Measurements from ENCODE around the gene SLC27A2. TPM values are rescaled to one million over a fixed set of nuclear protein-coding genes. Genes with fewer than 3 reads are reported as not detected.

Gene SLC27A2
- total RNA-seq, 4 donors from 2014 or later: 0.44 to 10.9 (median 1.7) TPM

GRCh38 chr15:50231761-50232160 is 49.8 kb downstream of the SLC27A2 start:
- no peak for TF ChIP-seq CTCF (IDR thresholded peaks at IDR 0.05; ENCODE audit: low read depth)

GRCh38 chr15:50232791-50233190 is 50.8 kb downstream of the SLC27A2 start:
- TF ChIP-seq CTCF (IDR thresholded peaks at IDR 0.05; ENCODE audit: low read depth): no peak

- no peak for TF ChIP-seq CTCF (IDR thresholded peaks at IDR 0.05; ENCODE audit: low read depth)
Observed at GRCh38 chr15:50233192-50233736, 51.3 kb downstream of the SLC27A2 start.

GRCh38 chr15:50234764-50235163 is 52.8 kb downstream of the SLC27A2 start:
- no peak for TF ChIP-seq CTCF (IDR thresholded peaks at IDR 0.05; ENCODE audit: low read depth)

- TF ChIP-seq CTCF (IDR thresholded peaks at IDR 0.05; ENCODE audit: low read depth): no peak
Observed at GRCh38 chr15:50235794-50236193, 53.8 kb downstream of the SLC27A2 start.

GRCh38 chr15:50236433-50236832 is 54.4 kb downstream of the SLC27A2 start:
- no peak for TF ChIP-seq CTCF (IDR thresholded peaks at IDR 0.05; ENCODE audit: low read depth)

GRCh38 chr15:50238255-50238654 is 56.3 kb downstream of the SLC27A2 start:
- TF ChIP-seq CTCF (IDR thresholded peaks at IDR 0.05; ENCODE audit: low read depth): no peak

Measured in subcutaneous adipose tissue (tissue), 4 donors.